Thymus (tissue), 11 donors: Measurements from ENCODE around the gene SHROOM3. TPM values are rescaled to one million over a fixed set of nuclear protein-coding genes. Genes with fewer than 3 reads are reported as not detected.

Source experiments
- DNase-seq, 9 donors: peaks; one replicate each; pipeline ENCODE4 v3.0.0-alpha.2; 2013; ENCODE audit warnings: low spot score in 9 of 9, low read depth in 6 of 9, missing footprints in 1 of 9
- H3K27ac ChIP-seq, 2 donors: one replicate each; pipeline ENCODE4 v1.5.1; 2013; ENCODE audit warnings: control low read depth in 1 of 2, low read depth in 1 of 2, low read length in 1 of 2, mild to moderate bottlenecking in 1 of 2, moderate library complexity in 1 of 2
- H3K27me3 ChIP-seq, 2 donors: one replicate each; pipeline ENCODE4 v1.5.1; 2013; ENCODE audit warnings: low read length in 1 of 2; ENCODE audit not compliant: control insufficient read depth in 2 of 2, insufficient read depth in 1 of 2
- H3K36me3 ChIP-seq, 2 donors: one replicate each; pipeline ENCODE4 v1.5.1; 2013; ENCODE audit warnings: low read length in 1 of 2, mild to moderate bottlenecking in 1 of 2, moderate library complexity in 1 of 2; ENCODE audit not compliant: control insufficient read depth in 2 of 2, insufficient read depth in 2 of 2
- H3K4me1 ChIP-seq, 2 donors: one replicate each; pipeline ENCODE4 v1.5.1; 2013; ENCODE audit warnings: low read length in 2 of 2; ENCODE audit not compliant: control insufficient read depth in 2 of 2, insufficient read depth in 2 of 2
- H3K4me3 ChIP-seq, 2 donors: one replicate each; pipeline ENCODE4 v1.5.1; 2013; ENCODE audit warnings: low read length in 2 of 2, control low read depth in 1 of 2, mild to moderate bottlenecking in 1 of 2
- H3K9me3 ChIP-seq, 2 donors: one replicate each; pipeline ENCODE4 v1.5.1; 2013; ENCODE audit warnings: low read length in 1 of 2, mild to moderate bottlenecking in 1 of 2; ENCODE audit not compliant: control insufficient read depth in 2 of 2, insufficient read depth in 1 of 2
- WGBS: extraction: QIAGEN DNeasy Blood & Tissue Kit; methylation state at CpG from one replicate; pipeline ENCODE4 v1.1.7; 2013; 5-methylcytosine and 5-hydroxymethylcytosine counted together
- polyA plus RNA-seq: library from polyadenylated mRNA; stranded (reverse); fragments of 200-250 nt; gene quantifications from one replicate; pipeline ENCODE4 v1.2.3, GENCODE V29; 2013
- total RNA-seq: library from RNA; stranded (reverse); fragments of 120-200 nt; gene quantifications from one replicate; pipeline ENCODE4 v1.2.4, GENCODE V29; 2013
- donor health status: healthy.

Gene SHROOM3
- total and polyA plus RNA-seq, 2 donors: 1.2 to 1.7 TPM

DNA sequence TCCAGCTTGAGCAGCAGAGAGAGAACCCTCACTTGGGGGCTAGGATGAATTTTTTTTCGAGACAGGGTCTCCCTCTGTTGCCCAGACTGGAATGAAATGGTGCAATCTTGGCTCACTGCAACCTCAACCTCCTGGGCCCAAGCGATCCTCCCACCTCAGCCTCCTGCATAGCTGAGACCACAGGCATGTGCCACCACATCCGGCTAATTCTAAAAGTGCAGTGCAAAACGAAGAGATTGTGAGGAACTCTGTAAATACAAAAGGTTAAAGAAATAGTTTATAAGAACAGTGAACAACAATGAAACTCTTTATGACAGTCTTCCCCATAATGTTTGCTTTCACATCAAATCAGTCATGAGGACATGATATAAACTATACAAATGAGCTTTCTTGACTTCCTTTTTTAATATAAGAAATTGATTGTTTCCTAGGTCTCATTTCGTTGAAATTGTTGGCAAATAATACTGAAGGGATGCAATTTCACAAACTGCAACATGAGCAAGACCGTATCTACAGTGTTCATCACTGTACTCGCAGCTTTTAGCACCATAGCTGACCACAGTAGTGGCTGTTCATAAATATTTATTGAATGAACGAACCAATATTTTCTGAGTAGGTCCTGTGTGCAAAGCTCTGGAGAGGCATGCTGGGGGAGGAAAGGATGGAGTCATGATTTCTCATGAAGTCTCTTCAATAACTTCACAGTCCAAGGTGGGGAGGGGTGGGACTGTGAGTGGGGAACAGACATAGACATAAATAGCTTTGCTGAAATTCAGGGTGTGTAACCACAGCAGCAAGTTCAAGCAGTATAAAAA lies 116.1 kb downstream of the SHROOM3 start:
- H3K36me3 ChIP-seq: no peaks in the 10 kb centered on the region
- 89% methylated on average over 8 of the region's 8 CpGs for WGBS
- no peak overlapping the region for H3K4me3 ChIP-seq
- DNase-seq: no peak
- H3K9me3 ChIP-seq: no peaks in the 10 kb centered on the region
- H3K4me1 ChIP-seq: no peaks in the 10 kb centered on the region
- no peaks in the 10 kb centered on the region for H3K27me3 ChIP-seq
- H3K27ac ChIP-seq: no peak overlapping the region

- H3K27me3 ChIP-seq: no peaks in the 10 kb centered on the region
- H3K36me3 ChIP-seq: no peaks in the 10 kb centered on the region
- H3K27ac ChIP-seq: no peak overlapping the region
- 97% methylated on average over 10 of the region's 10 CpGs for WGBS
- H3K4me3 ChIP-seq: no peak overlapping the region
- no peak for DNase-seq
- H3K4me1 ChIP-seq: no peaks in the 10 kb centered on the region
- H3K9me3 ChIP-seq: no peaks in the 10 kb centered on the region
Observed at GRCh38 chr4:76554630-76555029, 119.6 kb downstream of the SHROOM3 start.

GRCh38 chr4:76556452-76556851 lies 121.4 kb downstream of the SHROOM3 start:
- 93% methylated on average over 1 of the region's 1 CpG for WGBS
- H3K4me3 ChIP-seq: no peak overlapping the region
- no peaks in the 10 kb centered on the region for H3K27me3 ChIP-seq
- no peaks in the 10 kb centered on the region for H3K36me3 ChIP-seq
- H3K4me1 ChIP-seq: no peaks in the 10 kb centered on the region
- no peak overlapping the region for H3K27ac ChIP-seq
- no peak for DNase-seq
- H3K9me3 ChIP-seq: no peaks in the 10 kb centered on the region

DNA sequence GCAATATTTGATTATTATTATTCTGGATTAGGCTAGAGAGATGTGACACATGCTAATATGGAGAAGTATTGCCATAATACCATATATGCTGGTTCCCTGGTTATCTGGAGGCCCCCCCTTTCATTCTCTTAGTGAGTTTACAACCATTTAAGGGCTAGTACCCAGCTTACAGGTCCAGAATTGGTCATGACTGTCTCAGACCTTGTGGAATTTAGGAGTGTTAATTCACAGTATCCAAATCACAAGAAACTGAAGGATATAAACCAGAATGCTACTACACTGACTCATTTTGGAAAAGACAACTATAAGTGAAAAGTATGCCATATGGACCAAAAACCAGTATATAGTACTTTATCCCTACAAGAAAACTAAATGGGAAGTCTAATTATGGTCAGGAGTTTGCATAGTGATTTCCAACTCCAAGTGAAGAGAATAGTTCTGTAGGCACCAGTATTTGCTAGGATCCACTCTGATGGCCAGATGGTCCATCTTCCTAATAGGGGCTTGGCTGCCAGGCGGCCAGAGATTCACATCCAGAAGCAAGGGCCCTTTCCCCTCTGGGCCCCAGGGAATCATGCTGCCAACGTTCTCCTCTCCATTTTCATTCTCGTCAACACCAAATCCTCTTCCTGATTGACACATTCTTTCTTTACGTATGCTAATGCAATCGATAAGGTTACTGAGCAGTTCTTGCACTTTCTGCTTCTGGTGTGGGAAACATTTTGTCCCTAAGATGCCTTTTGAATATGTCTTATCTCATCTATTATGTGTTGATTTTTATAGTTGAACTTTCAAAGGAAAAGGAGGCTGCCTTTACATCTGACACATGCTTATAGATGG lies 123.6 kb downstream of the SHROOM3 start:
- 90% methylated on average over 5 of the region's 5 CpGs for WGBS
- Histone ChIP-seq H3K36me3 (no peaks in the 10 kb centered on the region), H3K27me3 (no peaks in the 10 kb centered on the region), H3K4me3 (no peak overlapping the region), H3K27ac (no peak overlapping the region), H3K9me3 (no peaks in the 10 kb centered on the region), H3K4me1 (peaks cover 0 to 3% of the 10 kb centered on the region in 2 donors)
- DNase-seq: no peak

DNA sequence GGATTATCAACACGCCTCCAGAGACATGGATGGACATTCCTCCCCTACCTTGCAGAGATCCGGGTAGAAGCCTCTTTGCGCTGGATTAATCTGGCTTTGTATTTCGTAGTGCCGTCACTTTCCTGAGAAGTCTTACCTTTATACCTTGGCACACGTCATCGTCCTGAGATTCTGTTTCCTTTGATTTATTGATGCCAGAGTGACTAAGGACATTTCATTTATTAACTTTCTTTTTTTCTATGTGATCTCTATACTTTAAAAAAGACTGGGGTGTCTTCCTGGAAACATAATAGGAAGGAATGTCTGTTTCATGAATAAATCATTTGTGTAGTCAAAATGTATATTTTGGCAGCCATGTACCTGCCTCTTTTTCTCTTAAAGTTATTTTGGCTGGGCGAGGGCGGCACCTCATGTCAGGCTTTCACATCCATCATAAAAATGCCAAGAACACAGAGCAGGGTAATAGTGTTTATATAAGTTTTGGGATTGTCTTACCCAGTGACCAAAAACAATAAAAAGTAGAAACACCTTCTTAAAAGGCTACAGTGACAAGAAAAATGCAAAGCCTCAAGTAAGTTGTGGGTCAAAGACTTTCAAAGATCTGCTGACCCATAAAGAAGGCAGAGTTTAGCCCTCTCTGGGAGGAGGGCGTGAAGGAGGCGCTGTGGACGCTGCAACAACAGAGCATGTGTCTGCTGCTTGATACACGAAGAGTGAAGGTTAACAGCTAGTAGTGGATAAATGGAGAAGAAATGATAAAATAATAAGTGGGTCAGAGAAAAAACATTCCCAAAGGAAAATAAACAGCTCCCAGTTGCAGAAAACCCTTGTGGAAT lies 124.4 kb downstream of the SHROOM3 start:
- no peaks in the 10 kb centered on the region for H3K36me3 ChIP-seq
- no peak overlapping the region for H3K4me3 ChIP-seq
- 95% methylated on average over 13 of the region's 13 CpGs for WGBS
- no peak overlapping the region for H3K27ac ChIP-seq
- DNase-seq: no peak
- no peaks in the 10 kb centered on the region for H3K9me3 ChIP-seq
- no peaks in the 10 kb centered on the region for H3K27me3 ChIP-seq
- H3K4me1 ChIP-seq: peaks cover 0 to 4% of the 10 kb centered on the region in 2 donors

GRCh38 chr4:76562161-76562560 lies 127.1 kb downstream of the SHROOM3 start:
- H3K36me3 ChIP-seq: no peaks in the 10 kb centered on the region
- H3K27me3 ChIP-seq: no peaks in the 10 kb centered on the region
- 92% methylated on average over 2 of the region's 2 CpGs for WGBS
- no peak overlapping the region for H3K27ac ChIP-seq
- no peak for DNase-seq
- H3K4me1 ChIP-seq: peaks cover 0 to 4% of the 10 kb centered on the region in 2 donors
- H3K4me3 ChIP-seq: no peak overlapping the region
- no peaks in the 10 kb centered on the region for H3K9me3 ChIP-seq

DNA sequence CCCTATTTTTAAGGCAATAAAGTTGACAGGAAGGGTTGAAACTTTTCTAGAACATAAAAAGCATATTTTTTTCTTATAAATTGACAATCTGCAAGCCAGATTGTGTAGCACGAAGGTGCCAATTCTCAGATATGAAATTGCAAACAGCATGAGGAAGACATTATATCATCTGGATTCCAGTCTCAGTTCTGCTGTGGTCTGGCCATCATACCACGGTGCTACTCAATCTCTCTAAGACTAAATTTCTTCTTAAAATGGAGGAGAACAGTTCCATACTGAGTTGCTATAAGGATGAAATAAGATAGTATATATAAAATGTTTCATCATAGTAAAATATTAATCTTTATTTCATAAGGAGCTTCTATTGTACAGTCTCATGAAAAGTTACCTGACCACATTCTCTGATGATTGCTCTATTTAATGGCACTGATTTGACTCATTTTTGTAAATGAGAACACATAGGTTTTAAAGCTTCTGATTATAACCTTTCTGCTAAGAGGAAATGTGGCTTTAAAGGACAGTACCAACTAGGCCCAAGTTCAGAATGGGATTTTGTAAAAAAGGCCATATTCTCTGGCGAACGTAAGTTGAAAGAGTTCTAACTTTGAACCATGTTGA lies 127.9 kb downstream of the SHROOM3 start:
- Histone ChIP-seq H3K27me3 (no peaks in the 10 kb centered on the region), H3K4me1 (peaks cover 0 to 4% of the 10 kb centered on the region in 2 donors), H3K9me3 (no peaks in the 10 kb centered on the region), H3K36me3 (no peaks in the 10 kb centered on the region), H3K27ac (no peak overlapping the region), H3K4me3 (no peak overlapping the region)
- DNase-seq: no peak
- 92% methylated on average over 4 of the region's 4 CpGs for WGBS

DNA sequence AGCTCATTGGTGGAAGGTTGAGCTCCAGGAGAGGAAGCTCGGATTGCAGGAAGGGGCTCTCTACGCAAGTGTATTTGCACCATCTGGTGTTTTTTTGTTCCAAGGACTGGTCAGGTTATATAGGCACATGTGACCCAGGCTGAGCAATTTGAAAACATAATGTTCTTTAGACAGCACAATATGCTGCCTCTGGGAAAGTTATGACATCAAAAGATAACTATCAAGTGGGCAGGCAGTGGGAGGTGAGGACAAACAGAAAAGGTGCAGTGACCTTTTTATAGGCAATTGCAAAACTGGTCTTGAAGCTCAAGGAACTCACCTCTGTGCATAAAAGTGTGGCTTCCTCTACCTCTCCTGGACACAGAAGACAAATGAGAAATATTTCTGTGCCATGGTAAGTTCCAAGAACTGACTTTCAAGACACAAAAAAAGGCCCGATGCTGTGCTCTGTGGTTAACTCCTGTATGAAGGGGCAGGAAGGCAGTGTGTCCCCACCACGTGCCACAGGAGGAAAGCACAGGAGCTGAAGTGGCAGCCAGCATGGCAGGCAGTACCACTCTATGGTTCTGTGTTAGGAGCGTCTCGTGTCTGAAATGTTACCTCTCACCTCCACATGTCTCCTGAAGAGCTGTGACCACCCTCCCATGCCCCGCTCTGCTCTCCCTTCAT lies 128.6 kb downstream of the SHROOM3 start:
- DNase-seq: no peak
- WGBS: 70% methylated on average over 7 of the region's 7 CpGs
- H3K4me1 ChIP-seq: peaks cover 0 to 4% of the 10 kb centered on the region in 2 donors
- no peaks in the 10 kb centered on the region for H3K27me3 ChIP-seq
- H3K4me3 ChIP-seq: no peak overlapping the region
- H3K9me3 ChIP-seq: no peaks in the 10 kb centered on the region
- H3K36me3 ChIP-seq: no peaks in the 10 kb centered on the region
- no peak overlapping the region for H3K27ac ChIP-seq
